Skin of body (tissue), 2 donors: ENCODE measurements around the gene ANKRD63. TPM values are rescaled to one million over a fixed set of nuclear protein-coding genes. Genes with fewer than 3 reads are reported as not detected.

Experiments
- DNase-seq: peaks from one replicate; lab custom pipeline; 2025; lab: John Stamatoyannopoulos, UW
- total RNA-seq: library from RNA; depleted of rRNA; stranded (reverse); fragments of >200 nt; gene quantifications from one replicate; pipeline ENCODE4 v1.2.3, GENCODE V29; 2014

Gene ANKRD63
- total RNA-seq, 1 donor from 2014 or later = not detected

- no peak for DNase-seq
These were observed 13.2 kb upstream of the ANKRD63 start for GRCh38 chr15:40295877-40296560.

- DNase-seq = no peak
These were observed 12.4 kb upstream of the ANKRD63 start for GRCh38 chr15:40295297-40295696.

GRCh38 chr15:40293905-40294895, 11.3 kb upstream of the ANKRD63 start:
- DNase-seq = no peak

- DNase-seq = no peak
These were observed 10.1 kb upstream of the ANKRD63 start for GRCh38 chr15:40293006-40293405.

- no peak for DNase-seq
These were observed 9.4 kb upstream of the ANKRD63 start for GRCh38 chr15:40292246-40292645.

- DNase-seq = peak; percentile 12
These were observed 8.2 kb upstream of the ANKRD63 start for GRCh38 chr15:40290918-40291574.

- DNase-seq = no peak
These were observed 7.7 kb upstream of the ANKRD63 start for GRCh38 chr15:40290545-40290917.

- no peak for DNase-seq
These were observed 6.4 kb upstream of the ANKRD63 start for GRCh38 chr15:40289140-40289775.

GRCh38 chr15:40287968-40288367, 5.1 kb upstream of the ANKRD63 start:
- no peak for DNase-seq

GRCh38 chr15:40287505-40287904, 4.6 kb upstream of the ANKRD63 start:
- DNase-seq = no peak

GRCh38 chr15:40286794-40287193, 3.9 kb upstream of the ANKRD63 start:
- DNase-seq = no peak

- no peak for DNase-seq
These were observed 3.2 kb upstream of the ANKRD63 start for GRCh38 chr15:40286061-40286532.

GRCh38 chr15:40285554-40286011, 2.7 kb upstream of the ANKRD63 start:
- no peak for DNase-seq

GRCh38 chr15:40285151-40285550, 2.3 kb upstream of the ANKRD63 start:
- peak; percentile 84 for DNase-seq

- DNase-seq = no peak
These were observed 894 bp upstream of the ANKRD63 start for GRCh38 chr15:40283615-40284300.

- no peak for DNase-seq
These were observed 556 bp downstream of the ANKRD63 start for GRCh38 chr15:40282147-40282868.

GRCh38 chr15:40281801-40282146, 1.1 kb downstream of the ANKRD63 start:
- no peak for DNase-seq

- DNase-seq = no peak
These were observed 1.6 kb downstream of the ANKRD63 start for GRCh38 chr15:40281057-40281800.
